ENCODE data around the gene MAGI1.

MAGI1 gene

DNA sequence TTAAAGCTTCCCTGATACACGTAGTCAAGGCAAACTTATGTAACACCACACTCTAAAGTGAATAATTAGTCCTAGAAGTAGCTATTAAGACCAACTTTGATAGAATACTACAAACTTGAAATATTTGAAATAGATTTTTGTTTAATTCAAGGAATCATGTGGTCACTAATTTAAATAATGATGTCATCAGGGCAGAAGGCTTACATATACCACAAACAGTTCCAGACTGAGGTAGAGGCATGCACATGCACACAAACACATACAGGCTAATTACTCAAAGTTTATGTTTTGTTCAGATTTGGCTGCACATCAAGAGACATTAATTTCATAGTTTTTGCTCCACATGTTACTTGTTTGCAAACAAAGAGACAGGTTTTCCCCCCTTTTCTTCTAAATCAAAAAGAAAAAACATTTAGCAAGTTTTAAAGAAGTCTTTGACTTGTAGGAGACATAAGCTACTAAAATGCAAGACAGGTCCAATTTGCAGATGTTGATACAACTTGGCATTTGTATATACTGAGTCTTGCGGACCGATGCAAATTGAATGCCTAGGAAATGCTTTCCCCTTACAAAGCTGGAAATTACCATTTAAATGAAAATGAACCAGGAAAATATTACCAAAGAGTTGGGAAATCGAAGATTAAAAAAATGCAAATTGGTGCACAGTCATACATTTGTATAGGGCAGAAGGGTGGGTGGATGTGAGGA is 594.8 kb downstream of the MAGI1 start:
- no peak for DNase-seq

DNA sequence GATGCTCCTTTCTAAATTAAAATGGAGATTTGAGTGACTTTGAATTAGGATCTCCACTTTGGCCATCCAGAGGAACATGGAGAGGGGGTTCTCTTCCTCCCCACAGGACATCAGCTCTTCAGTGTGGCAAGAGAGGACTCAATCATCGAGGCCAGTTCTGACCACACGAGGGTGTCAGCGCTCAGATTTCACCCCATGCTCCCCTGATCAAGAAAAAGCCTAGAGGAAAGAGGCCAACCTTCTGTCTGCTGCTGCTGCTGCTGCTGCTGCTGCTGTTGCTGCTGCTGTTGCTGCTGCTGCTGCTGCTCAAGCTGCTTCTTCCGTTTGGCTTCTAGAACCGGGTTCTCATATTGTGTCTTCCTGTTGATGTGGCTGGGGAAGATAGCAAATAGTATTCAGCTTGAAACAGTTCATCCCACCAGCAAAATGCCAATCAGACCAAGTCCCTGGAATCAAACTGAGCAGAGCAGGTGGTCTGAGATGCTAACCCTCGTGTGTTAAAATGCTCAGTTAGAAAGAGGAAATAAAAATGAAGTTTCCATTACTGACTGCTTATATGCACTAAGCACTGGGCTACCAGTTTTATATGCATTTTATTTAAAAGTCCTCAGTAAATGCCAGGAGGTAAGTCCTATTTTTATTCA is 599.0 kb downstream of the MAGI1 start:
- DNase-seq: no peak

DNA sequence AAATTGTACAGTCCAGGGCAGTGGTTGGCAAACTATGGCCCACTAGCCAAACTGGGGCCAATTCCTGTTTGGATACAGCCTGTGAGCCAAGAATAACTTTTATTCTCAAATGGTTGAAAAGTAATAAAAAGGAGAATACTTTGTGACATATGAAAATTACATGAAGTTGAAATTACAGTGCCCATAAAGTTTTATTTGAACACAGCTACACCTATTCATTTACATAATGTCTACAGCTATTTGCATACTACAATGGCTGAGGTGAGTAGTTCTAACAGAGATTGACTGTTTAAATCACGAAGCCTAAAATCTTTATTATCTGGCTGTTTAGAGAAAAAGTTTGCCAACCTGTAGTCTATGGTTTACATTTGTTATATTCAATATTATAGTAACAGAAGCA is 600.1 kb downstream of the MAGI1 start:
- DNase-seq: no peak

DNA sequence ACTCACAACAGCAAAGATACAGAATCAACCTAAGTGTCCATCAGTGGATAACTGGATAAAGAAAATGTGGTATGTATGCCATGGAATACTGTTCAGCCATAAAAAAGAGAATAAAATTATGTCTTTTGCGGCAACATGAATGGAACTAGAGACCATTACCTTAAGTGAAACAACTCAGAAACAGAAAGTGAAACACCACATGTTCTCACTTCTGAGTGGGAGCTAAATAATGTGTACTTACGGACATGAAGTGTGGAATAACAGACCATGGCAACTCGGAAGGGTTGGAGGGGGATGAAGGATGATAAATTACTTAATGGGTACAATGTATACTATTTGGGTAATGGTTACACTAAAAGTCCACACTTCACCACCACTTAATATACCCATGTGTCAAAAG is 600.6 kb downstream of the MAGI1 start:
- no peak for DNase-seq

DNA sequence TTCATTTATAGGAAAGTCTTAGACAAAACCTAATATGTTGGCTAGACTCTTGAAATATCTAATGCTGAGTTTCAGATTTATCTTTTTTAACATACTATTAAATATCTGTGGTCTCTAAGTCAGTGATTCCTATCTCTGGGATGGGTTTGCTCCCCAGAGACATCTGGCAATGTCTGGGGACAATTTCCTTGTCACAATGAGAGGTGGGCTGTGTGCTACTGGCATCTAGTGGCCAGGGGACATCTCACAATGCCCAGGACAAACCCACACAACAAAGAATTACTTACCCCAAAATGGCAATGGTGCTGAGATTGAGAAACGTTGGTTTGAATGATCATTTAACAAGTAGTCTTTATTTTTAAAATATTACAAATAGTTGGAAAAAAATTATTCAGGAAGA is 602.1 kb downstream of the MAGI1 start:
- no peak for DNase-seq

DNA sequence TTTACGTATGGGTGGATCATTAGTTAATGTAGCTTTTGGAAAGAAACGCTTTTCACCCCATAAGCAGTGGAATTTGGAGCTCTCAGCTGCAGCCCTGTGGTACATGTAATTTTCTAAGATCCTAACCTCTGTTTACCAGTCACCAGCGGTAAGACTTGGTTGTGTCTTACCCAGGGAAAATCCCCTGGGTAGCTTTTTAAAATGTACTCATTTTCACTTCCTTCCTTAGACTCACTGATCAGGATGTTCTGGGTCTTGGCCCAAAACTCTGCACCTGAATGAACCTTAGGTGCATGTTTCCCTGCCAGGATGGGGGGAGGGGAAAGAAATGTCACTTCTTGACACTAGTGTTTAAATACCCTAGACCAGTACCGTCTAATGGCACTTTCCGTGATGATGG is 605.2 kb downstream of the MAGI1 start:
- DNase-seq: no peak

DNA sequence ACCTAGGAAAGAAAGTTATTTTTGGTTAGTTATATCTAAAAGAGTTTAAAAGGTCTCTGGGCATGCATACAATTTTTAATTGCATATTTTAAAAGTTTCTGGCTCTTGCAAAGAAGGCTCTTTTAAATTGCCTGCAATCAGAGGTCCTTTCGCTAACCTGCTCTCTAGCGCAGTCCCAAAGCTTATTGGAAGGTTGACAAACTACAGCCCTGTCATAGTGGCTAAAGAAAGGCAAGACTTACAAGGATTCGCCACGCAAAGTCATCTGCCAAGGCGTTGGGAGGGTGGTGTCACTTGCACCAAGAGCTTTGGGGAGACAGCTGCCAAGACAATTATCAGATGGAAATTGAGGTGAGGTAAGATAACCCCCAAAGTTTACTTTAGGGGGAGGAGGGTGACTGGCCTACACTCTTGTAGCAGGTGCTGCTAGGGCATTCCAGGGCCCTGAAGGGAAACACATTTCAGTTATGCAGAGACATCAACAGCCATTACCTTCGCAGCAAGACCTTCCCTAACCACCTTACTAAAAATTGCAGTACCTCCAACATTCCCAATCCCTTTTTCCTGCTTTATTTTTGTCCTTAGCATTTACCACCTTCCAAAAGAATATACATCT is 606.2 kb downstream of the MAGI1 start:
- no peak for DNase-seq

DNA sequence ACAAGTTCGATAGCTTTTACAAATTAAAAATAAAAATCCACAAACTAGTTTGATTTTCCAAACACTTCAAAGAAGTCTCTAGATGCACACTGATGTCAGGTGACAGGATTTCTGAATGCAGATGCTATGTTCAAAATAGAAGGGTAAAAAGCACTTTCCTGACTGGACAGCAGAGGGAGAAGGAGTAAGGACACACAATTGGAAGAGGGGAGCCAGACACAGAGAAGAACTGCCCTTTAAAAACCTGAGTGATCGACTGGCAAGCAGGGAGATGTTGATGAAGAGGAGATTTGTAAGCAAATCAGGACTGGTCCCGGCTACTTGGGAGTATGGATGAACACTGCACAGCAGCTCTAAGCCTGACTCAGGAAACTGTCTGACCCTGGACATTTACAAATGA is 612.8 kb downstream of the MAGI1 start:
- no peak for DNase-seq

DNA sequence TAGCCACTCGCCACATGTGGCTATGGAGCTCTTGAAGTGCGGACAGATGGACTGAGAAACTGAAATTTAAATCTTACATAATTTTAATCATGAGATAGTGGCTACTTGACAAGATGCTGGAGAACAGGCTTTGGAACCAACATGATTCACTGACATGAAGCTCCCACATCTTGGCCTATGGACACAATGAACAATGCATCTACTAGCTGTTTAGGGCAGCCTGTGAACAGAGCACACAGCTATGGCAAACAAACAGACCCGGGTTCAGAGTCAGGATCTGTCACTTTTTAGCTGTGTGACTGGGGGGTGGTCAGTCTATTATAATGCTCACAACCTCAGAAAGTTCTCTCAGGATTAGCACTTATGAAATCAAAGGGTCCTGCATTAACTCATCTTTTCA is 616.6 kb downstream of the MAGI1 start:
- DNase-seq: no peak

DNA sequence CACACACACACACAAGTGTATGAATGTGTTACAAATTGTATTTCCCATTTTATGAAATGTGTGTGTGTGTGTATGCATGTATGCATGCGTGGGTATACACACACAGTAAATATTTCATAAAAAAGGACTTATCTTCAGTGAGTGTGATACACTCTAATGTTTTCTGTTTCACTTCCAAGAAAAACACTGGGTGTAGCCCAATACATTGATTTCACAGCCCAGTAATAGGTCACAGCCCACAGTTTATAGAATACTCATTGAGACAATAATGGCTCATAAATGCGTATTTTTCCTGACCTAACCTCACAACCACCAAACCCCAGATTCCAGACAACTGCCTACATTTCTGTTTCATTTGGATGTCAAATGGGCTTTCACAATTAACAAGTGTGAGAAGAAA is 619.5 kb downstream of the MAGI1 start:
- DNase-seq: no peak

DNA sequence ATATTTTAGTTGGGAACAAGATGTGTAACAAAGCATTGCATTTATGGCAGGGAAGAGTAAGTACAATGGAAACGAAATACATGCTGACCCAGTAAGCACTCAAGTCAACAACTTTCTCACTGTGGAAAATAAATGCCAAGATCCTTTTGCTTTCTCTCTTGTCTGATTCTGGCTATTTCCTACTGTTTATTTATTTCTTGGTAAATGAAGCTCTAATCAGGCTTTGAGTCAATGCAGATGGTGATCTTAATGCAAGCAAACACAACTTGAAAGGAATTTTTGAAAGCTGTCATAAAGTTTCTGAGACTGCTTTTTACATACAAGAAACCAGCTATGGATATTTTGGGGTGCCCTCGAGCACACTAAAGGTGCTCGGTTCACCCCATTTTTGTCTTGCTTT is 624.8 kb downstream of the MAGI1 start:
- no peak for DNase-seq

DNA sequence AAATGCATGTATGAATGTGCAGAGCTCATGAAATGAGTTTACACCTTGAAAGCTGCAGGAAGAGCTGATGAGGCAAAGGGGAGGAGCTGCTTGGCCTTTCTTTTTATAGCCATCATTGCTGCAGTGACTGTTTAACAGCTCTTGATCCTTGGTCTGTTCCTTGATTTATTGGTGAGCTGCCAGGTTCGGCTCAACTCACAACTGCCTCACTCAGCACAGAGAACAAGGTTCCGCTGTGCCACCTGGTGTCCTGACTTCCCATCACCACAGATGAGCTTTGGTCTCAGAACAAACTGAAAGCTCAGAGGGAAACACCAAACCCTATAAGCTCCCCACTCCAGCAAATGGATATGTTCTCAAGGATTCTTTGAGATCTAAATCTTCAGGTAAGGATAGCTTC is 626.1 kb downstream of the MAGI1 start:
- DNase-seq: no peak

DNA sequence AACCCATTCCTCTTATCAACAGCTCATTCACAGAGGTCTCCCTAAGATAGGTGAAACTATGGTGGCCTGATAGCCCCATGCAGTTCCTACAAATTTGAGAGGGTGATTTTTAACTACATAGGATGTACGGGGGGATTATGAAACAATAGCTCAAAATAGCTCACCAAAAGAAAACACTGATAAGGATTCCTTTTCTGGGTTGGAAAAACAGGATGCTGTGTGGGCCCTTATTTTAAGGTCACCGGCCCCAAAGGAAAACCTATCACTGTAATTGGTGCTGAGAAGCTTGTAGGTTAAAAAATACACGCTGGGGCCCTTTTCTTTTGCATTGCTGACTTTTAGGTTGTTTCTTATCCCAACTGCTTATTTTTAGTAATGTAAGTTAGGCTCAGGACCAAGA is 627.4 kb downstream of the MAGI1 start:
- no peak for DNase-seq

DNA sequence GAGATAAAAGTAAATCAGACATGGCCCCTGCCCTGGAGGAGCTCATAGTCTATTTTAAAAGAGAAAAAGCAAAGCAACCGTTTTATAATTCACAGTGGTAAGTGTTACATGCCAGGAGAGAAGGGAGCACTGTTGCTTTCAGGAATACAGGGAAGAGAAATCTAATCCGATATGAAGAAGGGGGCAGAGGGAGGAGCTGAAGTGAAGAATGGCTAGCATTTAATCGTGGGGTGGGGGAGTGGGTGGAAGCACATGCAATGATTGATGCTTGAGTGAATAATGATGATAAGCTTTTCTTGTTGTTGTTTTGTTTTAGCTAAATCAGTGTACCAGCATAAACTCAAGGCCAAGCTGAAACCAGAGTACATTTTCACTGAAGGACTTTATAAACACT is 629.5 kb downstream of the MAGI1 start:
- no peak for DNase-seq

DNA sequence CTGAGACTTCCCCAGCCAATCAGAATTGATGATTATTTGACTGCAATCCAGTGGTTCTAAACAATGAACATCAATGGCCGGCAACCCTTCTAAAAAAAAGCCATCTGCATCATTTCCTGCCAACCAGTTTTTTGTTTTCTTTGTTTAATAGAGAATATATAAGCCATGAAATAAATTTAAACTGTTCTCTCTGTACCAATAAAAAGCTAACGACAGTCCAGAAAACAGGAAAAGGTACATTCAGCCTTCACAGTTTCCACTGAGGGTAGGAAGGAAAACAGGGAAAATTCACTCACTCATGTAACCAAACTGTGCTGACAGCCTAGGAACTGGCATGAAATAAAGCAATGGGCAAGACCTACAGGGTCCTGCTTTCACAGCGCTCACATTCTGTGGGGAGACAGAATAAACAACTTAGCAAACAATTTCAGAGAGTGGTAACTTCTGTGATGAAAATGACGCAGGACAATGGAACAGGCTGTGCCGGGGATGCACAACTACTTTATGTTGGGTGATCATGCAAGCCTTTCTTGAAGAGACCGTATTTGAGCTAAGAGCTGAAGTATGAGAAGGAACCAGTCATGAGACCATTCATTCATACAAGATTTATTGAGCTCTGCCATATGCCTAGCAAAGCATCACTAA is 630.1 kb downstream of the MAGI1 start:
- DNase-seq: no peak

DNA sequence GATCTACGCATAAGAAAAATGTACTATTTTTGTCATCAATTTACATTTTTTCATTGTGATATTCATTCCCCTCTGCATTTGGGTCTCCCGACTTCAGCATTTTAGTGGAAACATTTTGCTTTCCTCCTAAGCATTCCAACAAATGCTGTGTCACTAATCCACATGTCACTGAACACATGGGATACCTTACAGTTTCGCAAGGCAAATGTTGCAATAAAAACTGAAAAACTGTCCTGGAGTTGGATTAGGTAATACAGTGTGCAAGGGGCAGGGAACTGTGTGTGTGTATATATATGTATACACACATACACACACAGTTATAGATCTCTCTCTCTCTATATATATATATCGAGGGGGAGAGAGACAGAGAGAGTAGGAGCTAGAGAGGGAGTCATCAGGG is 632.2 kb downstream of the MAGI1 start:
- DNase-seq: no peak

DNA sequence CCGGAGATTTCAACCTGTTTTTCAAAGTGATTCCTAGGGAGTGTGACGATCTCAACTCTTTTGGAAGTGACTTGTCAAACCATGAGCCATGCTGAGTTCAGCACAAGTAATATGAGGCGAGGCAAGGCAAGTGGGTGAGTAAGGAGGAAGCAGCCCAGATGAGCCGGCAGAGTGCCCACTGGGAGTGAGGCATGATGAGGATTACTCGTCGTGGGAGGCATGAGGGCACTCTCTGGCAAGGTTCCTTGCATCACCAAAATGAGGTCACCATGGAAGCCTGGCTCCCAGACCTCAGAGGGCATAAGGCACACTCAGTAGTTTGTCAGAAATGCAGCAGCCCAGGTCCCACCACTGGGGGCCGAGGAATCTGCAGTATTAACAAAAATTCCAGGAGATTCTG is 636.1 kb downstream of the MAGI1 start:
- DNase-seq: no peak

DNA sequence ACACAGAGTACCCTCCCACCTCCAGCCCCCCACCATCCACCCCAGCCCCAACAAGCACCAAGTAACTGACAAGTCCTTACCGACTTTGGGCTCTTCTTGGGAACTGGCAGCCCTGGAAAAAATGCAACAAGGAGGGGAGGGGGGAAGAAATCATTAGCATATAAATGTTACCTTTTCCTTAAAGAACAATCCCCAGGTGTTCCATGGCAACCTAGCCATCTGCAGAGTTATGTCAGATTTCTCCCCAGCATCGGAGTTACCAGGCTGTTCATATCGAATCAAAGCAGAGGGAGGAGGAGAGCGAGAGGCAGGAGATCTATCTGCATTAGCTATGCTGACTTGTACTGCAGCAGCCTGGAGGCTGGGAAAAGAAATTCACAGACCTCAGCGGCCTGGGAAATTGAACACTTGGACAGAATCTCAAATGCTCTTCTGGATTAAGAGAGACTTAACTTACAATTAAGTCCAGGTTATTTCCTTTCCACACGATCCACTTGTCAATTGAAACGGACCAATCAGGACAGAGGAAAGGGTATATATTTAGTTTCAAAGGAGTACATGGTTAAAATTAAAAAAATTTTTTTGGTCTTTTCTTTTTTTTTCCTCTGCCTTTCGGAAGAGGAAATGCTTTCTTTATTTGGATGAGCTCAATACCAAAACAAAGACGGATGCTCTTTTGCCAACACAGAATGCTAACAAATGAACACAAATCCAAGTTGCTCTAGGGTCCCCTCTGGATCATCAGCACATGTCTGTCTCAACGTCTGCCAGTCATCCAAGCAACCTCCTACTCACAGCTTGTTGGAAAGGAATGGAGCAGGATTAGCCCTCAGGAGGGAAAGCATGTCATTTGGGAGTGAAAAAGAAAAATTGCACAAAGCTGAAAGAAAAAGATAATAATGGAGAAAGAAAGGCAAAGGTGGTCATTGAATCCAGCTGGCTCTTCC is 637.1 kb downstream of the MAGI1 start:
- no peak for DNase-seq

DNA sequence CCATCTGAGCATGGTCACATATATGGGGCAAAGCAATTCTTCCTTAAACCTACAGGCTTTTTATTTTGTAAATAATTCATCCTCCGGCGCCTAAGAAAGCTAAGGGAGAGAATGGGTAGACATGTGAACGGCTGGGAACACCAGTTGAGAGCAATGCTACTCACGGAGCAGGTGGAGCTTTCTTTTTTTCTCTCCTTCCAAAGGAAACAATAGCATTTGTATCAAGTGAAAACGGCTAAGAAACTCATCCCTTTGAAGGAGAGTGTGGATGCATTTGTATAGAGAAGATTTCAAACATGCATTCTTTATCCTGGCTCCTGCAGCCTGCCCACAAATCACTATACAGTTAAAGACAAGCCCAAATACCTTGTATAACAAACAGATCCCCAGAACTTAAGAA is 637.8 kb downstream of the MAGI1 start:
- no peak for DNase-seq

DNA sequence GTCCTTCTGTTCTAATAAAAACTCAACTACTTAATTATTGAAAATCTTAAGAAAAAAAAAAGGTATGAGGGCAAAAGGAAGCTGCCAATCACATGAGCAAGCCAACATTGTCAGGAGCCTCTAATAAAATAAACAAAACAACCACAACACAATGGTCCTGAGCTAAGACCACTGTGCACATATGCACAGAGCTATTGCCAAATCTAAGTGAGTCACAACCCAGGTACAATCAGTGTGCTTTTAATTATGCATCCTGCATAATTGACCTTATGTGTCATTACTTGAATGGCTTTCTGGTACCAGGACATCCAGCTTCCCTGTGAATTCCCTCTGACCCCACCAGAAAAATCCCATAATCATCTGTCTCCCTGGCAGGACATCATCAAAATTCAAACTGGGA is 639.8 kb downstream of the MAGI1 start:
- DNase-seq: no peak

DNA sequence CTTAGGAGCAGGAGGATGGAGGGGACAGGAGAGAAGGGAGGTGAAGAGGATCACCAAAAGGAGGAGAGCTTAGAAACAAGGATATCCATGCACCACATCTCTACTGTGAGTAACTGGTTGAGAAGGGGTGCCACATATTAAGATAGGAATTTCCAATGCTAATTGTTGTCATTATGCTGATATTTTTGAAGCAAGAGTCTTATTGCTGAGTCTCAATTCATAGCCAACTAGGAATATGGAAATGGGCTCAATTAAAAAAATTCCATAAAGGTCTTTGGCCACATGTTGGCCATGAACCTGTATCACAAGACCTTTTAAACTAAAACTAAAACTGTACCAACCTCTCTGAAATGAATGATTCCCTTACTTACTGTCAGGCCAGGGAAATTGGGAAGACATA is 642.6 kb downstream of the MAGI1 start:
- DNase-seq: no peak

DNA sequence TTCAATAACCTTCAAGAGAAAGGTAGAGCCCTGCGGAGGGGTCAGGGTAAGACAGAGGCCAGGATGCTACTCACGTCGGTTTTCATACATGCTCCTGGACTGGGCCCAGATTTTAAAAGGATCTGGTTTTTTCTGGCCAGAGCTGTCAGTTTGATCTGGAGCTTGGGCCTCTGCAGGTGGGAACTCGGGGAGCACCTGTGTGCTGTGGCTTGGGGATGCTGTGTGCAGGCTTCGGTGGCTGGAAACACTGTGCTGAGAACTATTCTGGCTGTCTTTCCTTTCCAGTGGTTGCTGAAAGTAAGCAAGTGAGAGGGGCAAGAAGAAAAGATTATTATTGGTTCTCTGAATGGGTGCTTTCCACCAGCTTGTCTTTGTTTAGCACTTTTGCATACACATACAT is 647.6 kb downstream of the MAGI1 start:
- no peak for DNase-seq

DNA sequence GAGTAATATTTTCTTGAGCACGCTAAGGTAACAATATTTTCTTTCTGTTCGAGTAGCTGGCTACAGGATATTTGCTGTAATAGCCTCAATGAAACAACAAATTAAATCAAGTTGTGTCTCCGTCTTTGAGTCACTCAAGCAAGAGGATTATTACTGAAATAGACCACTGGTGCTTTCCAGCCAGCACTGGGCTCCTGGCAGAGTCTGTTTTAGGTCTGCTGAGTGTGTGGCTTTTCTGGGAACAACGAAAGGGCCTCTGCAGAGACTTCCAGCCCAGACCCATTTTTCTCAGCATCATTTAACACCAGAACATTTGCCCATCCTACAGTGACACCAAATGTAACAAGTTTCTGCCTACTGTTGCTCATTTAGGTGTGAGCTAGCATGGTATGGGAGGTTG is 652.9 kb downstream of the MAGI1 start:
- no peak for DNase-seq

All from CD4-positive, alpha-beta T cell treated with Interleukin-10 for 1 hour (primary cell).